ENCODE measurements around the gene ACTL6B. TPM values are rescaled to one million over a fixed set of nuclear protein-coding genes. Genes with fewer than 3 reads are reported as not detected.

The ACTL6B gene
- total RNA-seq, 1 experiment from 2014 or later, result 0.90 TPM

DNA sequence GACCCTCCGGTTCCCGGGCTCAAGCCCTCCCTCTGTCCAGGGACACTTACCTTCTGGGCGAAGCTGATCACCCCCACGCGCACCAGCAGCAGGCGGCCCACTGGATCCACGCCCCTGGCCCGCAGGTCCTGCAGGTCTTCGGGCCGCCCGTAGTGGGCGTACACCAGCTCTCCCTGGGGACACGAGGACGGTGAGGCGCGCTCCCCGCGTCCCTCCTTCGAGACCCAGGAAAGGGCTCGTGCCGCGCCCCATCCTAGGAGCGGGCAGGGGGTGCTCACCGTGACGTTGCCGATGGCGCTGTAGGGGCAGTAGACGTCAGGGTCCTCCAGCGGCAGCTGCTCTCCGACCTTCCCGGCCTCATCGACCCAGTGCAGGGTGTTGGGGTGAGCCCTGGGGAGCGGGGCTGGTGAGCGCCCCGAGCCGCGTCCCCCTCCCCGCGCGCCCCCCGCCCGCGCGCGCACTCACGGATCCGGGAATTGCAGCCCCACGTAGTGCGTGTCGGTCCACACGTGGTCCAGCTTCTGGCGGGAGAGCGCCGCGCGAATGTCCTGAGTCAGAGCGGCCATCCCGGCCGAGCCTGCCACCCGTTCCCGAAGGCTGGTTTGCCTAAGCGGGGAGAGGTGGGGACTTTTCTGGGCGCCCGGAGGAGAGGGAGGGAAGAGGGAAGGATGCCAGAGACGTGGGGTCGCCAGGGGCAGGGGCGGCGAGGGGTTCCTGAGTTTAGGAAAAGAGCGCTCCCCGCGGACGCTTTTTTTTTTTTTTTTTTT, 23.1 kb downstream of the ACTL6B start:
- Histone ChIP-seq H3K4me3 (ENCODE audit: insufficient read depth, low read depth, low read length) (peak overlapping the region; percentile 70), H3K27me3 (ENCODE audit: control insufficient read depth, insufficient read depth, low read length) (peaks cover 18% of the 10 kb centered on the region), H3K36me3 (replicated peaks; ENCODE audit: control insufficient read depth, insufficient read depth, low read length) (no peaks in the 10 kb centered on the region)
- DNase-seq, result peak; percentile 88

GRCh38 chr7:100630066-100630465, 26.2 kb downstream of the ACTL6B start:
- no peak overlapping the region for H3K4me3 ChIP-seq (ENCODE audit: insufficient read depth, low read depth, low read length)
- peaks cover 27% of the 10 kb centered on the region for H3K27me3 ChIP-seq (ENCODE audit: control insufficient read depth, insufficient read depth, low read length)
- DNase-seq, result no peak
- no peaks in the 10 kb centered on the region for H3K36me3 ChIP-seq (replicated peaks; ENCODE audit: control insufficient read depth, insufficient read depth, low read length)

- Histone ChIP-seq H3K27me3 (ENCODE audit: control insufficient read depth, insufficient read depth, low read length) (peaks cover 27% of the 10 kb centered on the region), H3K4me3 (ENCODE audit: insufficient read depth, low read depth, low read length) (no peak overlapping the region), H3K36me3 (replicated peaks; ENCODE audit: control insufficient read depth, insufficient read depth, low read length) (no peaks in the 10 kb centered on the region)
- peak; percentile 94 for DNase-seq
These were observed 27.0 kb downstream of the ACTL6B start for GRCh38 chr7:100629117-100629716.

GRCh38 chr7:100627238-100627549, 29.1 kb downstream of the ACTL6B start:
- Histone ChIP-seq H3K36me3 (replicated peaks; ENCODE audit: control insufficient read depth, insufficient read depth, low read length) (no peaks in the 10 kb centered on the region), H3K4me3 (ENCODE audit: insufficient read depth, low read depth, low read length) (peak overlapping the region; percentile 35), H3K27me3 (ENCODE audit: control insufficient read depth, insufficient read depth, low read length) (peaks cover 14% of the 10 kb centered on the region)
- DNase-seq, result no peak

DNA sequence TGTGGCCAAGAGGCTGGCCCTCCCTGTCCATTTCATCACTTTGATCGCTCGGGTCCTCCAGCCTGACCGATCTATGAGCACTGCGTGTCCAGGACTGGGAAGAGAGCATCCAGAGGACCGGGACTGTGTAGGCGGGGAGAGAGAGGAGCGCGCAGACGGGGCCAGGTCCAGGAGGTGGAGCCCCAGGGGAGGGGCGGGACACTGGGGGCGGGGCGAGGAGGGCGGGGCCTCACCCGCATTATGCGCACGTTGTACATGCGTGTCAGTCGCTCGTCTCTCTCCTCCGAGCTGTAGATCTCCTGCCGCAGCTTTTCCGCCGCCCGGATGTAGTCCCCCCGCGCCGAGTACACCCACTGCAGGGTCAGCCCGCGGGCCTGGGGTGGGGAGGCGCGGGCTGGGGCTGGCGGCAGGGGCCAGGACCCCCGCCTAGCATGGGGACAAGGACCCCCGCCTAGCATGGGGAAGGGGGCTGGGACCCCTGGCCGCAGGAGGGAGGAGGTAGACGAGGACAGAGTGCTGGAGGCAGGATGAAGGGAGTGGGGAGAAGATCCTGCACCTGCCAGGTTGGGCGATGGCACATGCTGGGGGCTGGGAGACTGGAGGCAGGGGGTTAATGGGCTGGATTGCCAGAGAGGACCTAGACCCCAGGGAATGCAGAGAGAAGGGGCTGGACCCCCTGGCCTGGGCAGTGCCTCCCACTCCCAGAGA, 29.6 kb downstream of the ACTL6B start:
- peak overlapping the region; percentile 35 for H3K4me3 ChIP-seq (ENCODE audit: insufficient read depth, low read depth, low read length)
- H3K27me3 ChIP-seq (ENCODE audit: control insufficient read depth, insufficient read depth, low read length), result peaks cover 10% of the 10 kb centered on the region
- peak; percentile 99 for DNase-seq

GRCh38 chr7:100626055-100626454, 30.2 kb downstream of the ACTL6B start:
- H3K4me3 ChIP-seq (ENCODE audit: insufficient read depth, low read depth, low read length), result peak overlapping the region; percentile 35
- DNase-seq, result no peak
- H3K36me3 ChIP-seq (replicated peaks; ENCODE audit: control insufficient read depth, insufficient read depth, low read length), result no peaks in the 10 kb centered on the region
- H3K27me3 ChIP-seq (ENCODE audit: control insufficient read depth, insufficient read depth, low read length), result peaks cover 9% of the 10 kb centered on the region

More for the DNA sequence above, 29.6 kb downstream of the ACTL6B start:
- H3K36me3 ChIP-seq (replicated peaks; ENCODE audit: control insufficient read depth, insufficient read depth, low read length), result no peaks in the 10 kb centered on the region

GRCh38 chr7:100623951-100624824, 32.1 kb downstream of the ACTL6B start:
- Histone ChIP-seq H3K36me3 (replicated peaks; ENCODE audit: control insufficient read depth, insufficient read depth, low read length) (no peaks in the 10 kb centered on the region), H3K4me3 (ENCODE audit: insufficient read depth, low read depth, low read length) (no peak overlapping the region), H3K27me3 (ENCODE audit: control insufficient read depth, insufficient read depth, low read length) (peaks cover 9% of the 10 kb centered on the region)
- DNase-seq, result no peak

DNA sequence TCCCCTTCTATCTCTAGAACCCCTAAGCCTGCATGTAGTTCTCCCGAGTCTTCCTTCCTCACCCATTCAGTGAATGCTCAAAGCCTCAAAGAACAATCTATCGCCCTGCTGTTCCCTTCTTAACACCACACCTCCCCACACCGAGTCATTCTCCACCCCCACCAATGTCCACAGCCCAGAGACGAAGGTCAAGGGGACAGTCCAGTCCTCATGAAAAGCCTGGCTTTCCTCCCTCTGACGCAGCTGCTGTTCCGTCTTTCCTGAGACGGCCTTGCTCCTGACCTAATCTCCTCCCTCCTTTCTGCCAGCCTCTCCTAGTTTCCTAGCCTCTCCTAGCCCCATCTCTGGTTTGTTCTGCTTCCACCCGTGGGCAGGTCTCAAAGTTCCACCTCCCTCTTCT, 34.7 kb downstream of the ACTL6B start:
- Histone ChIP-seq H3K27me3 (ENCODE audit: control insufficient read depth, insufficient read depth, low read length) (peaks cover 6% of the 10 kb centered on the region), H3K4me3 (ENCODE audit: insufficient read depth, low read depth, low read length) (no peak overlapping the region), H3K36me3 (replicated peaks; ENCODE audit: control insufficient read depth, insufficient read depth, low read length) (no peaks in the 10 kb centered on the region)
- peak; percentile 15 for DNase-seq

DNA sequence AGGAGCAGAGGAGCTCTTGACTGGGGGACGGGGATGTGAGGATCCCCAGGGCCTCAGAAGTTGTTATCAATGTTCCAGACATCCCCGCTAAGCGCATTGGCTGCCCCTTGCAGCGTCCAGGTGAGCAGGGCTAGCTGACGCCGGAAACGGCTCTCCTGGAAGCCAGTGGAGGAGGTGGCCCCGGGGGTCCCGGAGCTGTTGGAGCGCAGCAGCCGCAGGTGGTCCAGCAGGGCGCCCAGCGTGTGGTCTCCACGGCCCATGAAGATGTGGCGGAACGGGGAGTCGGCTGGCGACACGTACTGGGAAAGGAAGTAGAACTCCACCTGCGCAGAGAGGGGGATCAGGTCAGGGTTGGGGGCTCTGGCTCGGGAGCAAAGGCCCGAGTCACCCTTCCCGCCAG, 35.4 kb downstream of the ACTL6B start:
- Histone ChIP-seq H3K36me3 (replicated peaks; ENCODE audit: control insufficient read depth, insufficient read depth, low read length) (no peaks in the 10 kb centered on the region), H3K27me3 (ENCODE audit: control insufficient read depth, insufficient read depth, low read length) (peaks cover 1% of the 10 kb centered on the region), H3K4me3 (ENCODE audit: insufficient read depth, low read depth, low read length) (no peak overlapping the region)
- no peak for DNase-seq

GRCh38 chr7:100620239-100620638, 36.0 kb downstream of the ACTL6B start:
- Histone ChIP-seq H3K27me3 (ENCODE audit: control insufficient read depth, insufficient read depth, low read length) (no peaks in the 10 kb centered on the region), H3K36me3 (replicated peaks; ENCODE audit: control insufficient read depth, insufficient read depth, low read length) (no peaks in the 10 kb centered on the region), H3K4me3 (ENCODE audit: insufficient read depth, low read depth, low read length) (no peak overlapping the region)
- no peak for DNase-seq

- no peaks in the 10 kb centered on the region for H3K36me3 ChIP-seq (replicated peaks; ENCODE audit: control insufficient read depth, insufficient read depth, low read length)
- no peak for DNase-seq
- peaks cover 5% of the 10 kb centered on the region; the same call in 1 of the 2 replicates for H3K27me3 ChIP-seq (ENCODE audit: control insufficient read depth, insufficient read depth, low read length)
- H3K4me3 ChIP-seq (ENCODE audit: insufficient read depth, low read depth, low read length), result no peak overlapping the region
These were observed 41.9 kb downstream of the ACTL6B start for GRCh38 chr7:100614308-100614861.

GRCh38 chr7:100613412-100614175, 42.7 kb downstream of the ACTL6B start:
- Histone ChIP-seq H3K27me3 (ENCODE audit: control insufficient read depth, insufficient read depth, low read length) (peaks cover 5% of the 10 kb centered on the region; the same call in 1 of the 2 replicates), H3K36me3 (replicated peaks; ENCODE audit: control insufficient read depth, insufficient read depth, low read length) (no peaks in the 10 kb centered on the region), H3K4me3 (ENCODE audit: insufficient read depth, low read depth, low read length) (no peak overlapping the region)
- DNase-seq, result no peak

- H3K27me3 ChIP-seq (ENCODE audit: control insufficient read depth, insufficient read depth, low read length), result peaks cover 5% of the 10 kb centered on the region; the same call in 1 of the 2 replicates
- peak; percentile 77 for DNase-seq
- H3K4me3 ChIP-seq (ENCODE audit: insufficient read depth, low read depth, low read length), result peak overlapping the region; percentile 61
- H3K36me3 ChIP-seq (replicated peaks; ENCODE audit: control insufficient read depth, insufficient read depth, low read length), result peaks cover under 1% of the 10 kb centered on the region; the same call in 1 of the 2 replicates
These were observed 43.4 kb downstream of the ACTL6B start for GRCh38 chr7:100612730-100613390.
